ENCODE measurements around the gene NRXN3. TPM values are rescaled to one million over a fixed set of nuclear protein-coding genes. Genes with fewer than 3 reads are reported as not detected.

Gene NRXN3
- total and polyA plus RNA-seq, 2 of the 4 experiments (the other 2 are of a cell fraction): 4.8 to 25.1 TPM

- dilution Hi-C loops (cut with HindIII; ENCODE audit: low sequenced_read_pairs, unreplicated experiment) (no loop called here), intact Hi-C loops (cut with micrococcal nuclease) (loop anchor here (2.0 to 10.0 kb wide), 5 partner anchors 236 to 576 kb away; no protein-coding TSS in a partner anchor), in situ Hi-C loops (cut with MboI; ENCODE audit: low sequenced_read_pairs) (no loop called here)
- TF ChIP-seq CTCF (conservative IDR thresholded peaks at IDR 0.05; ENCODE audit: low read depth, low read length) (no peak), MAFK (IDR thresholded peaks at IDR 0.05; ENCODE audit: low read depth, low read length) (no peak), SMC3 (IDR thresholded peaks at IDR 0.05; ENCODE audit: low read depth, low read length) (no peak), MAZ (IDR thresholded peaks at IDR 0.05; ENCODE audit: borderline replicate concordance, low read depth, low read length) (no peak), ELK1 (IDR thresholded peaks at IDR 0.05; ENCODE audit: borderline replicate concordance, low read depth, low read length) (no peak), FOS (IDR thresholded peaks at IDR 0.05; ENCODE audit: low read depth, low read length) (no peak), NFE2L2 (IDR thresholded peaks at IDR 0.05; ENCODE audit: low read depth, low read length) (no peak), CHD1 (IDR thresholded peaks at IDR 0.05; ENCODE audit: low read depth, low read length) (no peak), POLR2A (IDR thresholded peaks at IDR 0.05; ENCODE audit: low read depth, low read length) (no peak), RAD21 (IDR thresholded peaks at IDR 0.05; ENCODE audit: low read length) (no peak), MXI1 (IDR thresholded peaks at IDR 0.05; ENCODE audit: borderline replicate concordance, low read depth, low read length) (no peak)
- no peaks in the 10 kb centered on the region for H3K9me3 ChIP-seq (ENCODE audit: control insufficient read depth, insufficient read depth, low read length)
- POLR2A ChIA-PET (ENCODE audit: unreplicated experiment): no interaction called here
- CTCF ChIA-PET: no interaction called here
- DNase-seq: no peak
- no peak overlapping the region for H4K5ac ChIP-seq (ENCODE audit: low read depth, low read length)
- WGBS, 2 experiments (ENCODE audit: extremely low coverage in 2 of 2, insufficient read length in 1 of 2): 23% methylated on average over 11 of the region's 18 CpGs; no CpG with 5 or more reads in 1 of the 2 experiments
- BruUV-seq (replicated peaks): no TSS peak
- H2BK120ac ChIP-seq (ENCODE audit: low read depth, low read length): peak overlapping the region; percentile 2
- H2BK20ac ChIP-seq (ENCODE audit: low read depth, low read length): no peak overlapping the region
- peak overlapping the region; percentile 38; the same call in 1 of the 2 replicates for H2AK5ac ChIP-seq (ENCODE audit: low read depth, low read length)
- no peaks in the 10 kb centered on the region for H3K36me3 ChIP-seq (ENCODE audit: control insufficient read depth, insufficient read depth, low read length)
- H3K4me3 ChIP-seq (ENCODE audit: insufficient read depth, low read depth, low read length): peak overlapping the region; percentile 88
- H3K4me1 ChIP-seq (ENCODE audit: control insufficient read depth, insufficient read depth, low read length): peaks cover 1% of the 10 kb centered on the region; the same call in 1 of the 2 replicates
- H3K14ac ChIP-seq (replicated peaks; ENCODE audit: low read depth, low read length): no peak overlapping the region
- H3K79me1 ChIP-seq (ENCODE audit: low read depth in 1 of 2, low read length in 2 of 2): 0 out of 4 replicates have a peak, but pooled peaks cover 0 to 3% of the 10 kb centered on the region in 2 experiments
- H3K56ac ChIP-seq (ENCODE audit: extremely low read depth, insufficient read depth, low read length): no peak overlapping the region; the same call in 1 of the 2 replicates
- H3K9me1 ChIP-seq (ENCODE audit: insufficient read depth, low read length): peaks cover 5% of the 10 kb centered on the region; the same call in 1 of the 2 replicates
- H4K8ac ChIP-seq (ENCODE audit: low read depth in 2 of 2, low read length in 2 of 2): no peak overlapping the region
- H3K18ac ChIP-seq (ENCODE audit: low read depth, low read length): no peak overlapping the region
- H2BK5ac ChIP-seq (ENCODE audit: low read depth, low read length, poor library complexity, severe bottlenecking): no peak overlapping the region
- H3K27me3 ChIP-seq (ENCODE audit: control insufficient read depth, insufficient read depth, low read length): peaks cover 20% of the 10 kb centered on the region
- H3K4ac ChIP-seq (ENCODE audit: low read depth, low read length): peak overlapping the region; percentile 24; the same call in 1 of the 2 replicates
- no peak overlapping the region for H4K91ac ChIP-seq (ENCODE audit: insufficient read depth, low read depth, low read length)
- no peak overlapping the region for H2BK15ac ChIP-seq (ENCODE audit: low read depth, low read length)
- H3K27ac ChIP-seq (ENCODE audit: insufficient read depth, low read length): no peak overlapping the region
- peak overlapping the region; percentile 88 for H3K4me2 ChIP-seq (ENCODE audit: low read depth, low read length)
- peak overlapping the region; percentile 80 for H2AK9ac ChIP-seq (replicated peaks; ENCODE audit: low read depth, low read length, poor library complexity)
- peak overlapping the region; percentile 97 for H2AFZ ChIP-seq (replicated peaks; ENCODE audit: low read length, poor library complexity)
- H4K20me1 ChIP-seq (ENCODE audit: insufficient read depth, low read length): no peaks in the 10 kb centered on the region
- H3K9ac ChIP-seq (ENCODE audit: low read depth, low read length): 0 out of 2 replicates have a peak overlapping the region, but pooled peaks have one; percentile 19
- no peak for ATAC-seq (ENCODE audit: low read depth)
- H3K23ac ChIP-seq (ENCODE audit: low read depth, low read length): 0 out of 2 replicates have a peak overlapping the region, but pooled peaks have one; percentile 49
These were observed 1108.2 kb downstream of the NRXN3 start for GRCh38 chr14:79278286-79278797.

Data from IMR-90 (cell line).